ENCODE data around the gene INKA1. TPM values are rescaled to one million over a fixed set of nuclear protein-coding genes. Genes with fewer than 3 reads are reported as not detected.
"Not testable (repeated sequence)": the region's sequence is repeated elsewhere in the genome, so short reads cannot be mapped to it uniquely, and the experiment has no call there.

Gene INKA1
- total RNA-seq, 1 experiment from 2014 or later: 4.1 TPM

DNA sequence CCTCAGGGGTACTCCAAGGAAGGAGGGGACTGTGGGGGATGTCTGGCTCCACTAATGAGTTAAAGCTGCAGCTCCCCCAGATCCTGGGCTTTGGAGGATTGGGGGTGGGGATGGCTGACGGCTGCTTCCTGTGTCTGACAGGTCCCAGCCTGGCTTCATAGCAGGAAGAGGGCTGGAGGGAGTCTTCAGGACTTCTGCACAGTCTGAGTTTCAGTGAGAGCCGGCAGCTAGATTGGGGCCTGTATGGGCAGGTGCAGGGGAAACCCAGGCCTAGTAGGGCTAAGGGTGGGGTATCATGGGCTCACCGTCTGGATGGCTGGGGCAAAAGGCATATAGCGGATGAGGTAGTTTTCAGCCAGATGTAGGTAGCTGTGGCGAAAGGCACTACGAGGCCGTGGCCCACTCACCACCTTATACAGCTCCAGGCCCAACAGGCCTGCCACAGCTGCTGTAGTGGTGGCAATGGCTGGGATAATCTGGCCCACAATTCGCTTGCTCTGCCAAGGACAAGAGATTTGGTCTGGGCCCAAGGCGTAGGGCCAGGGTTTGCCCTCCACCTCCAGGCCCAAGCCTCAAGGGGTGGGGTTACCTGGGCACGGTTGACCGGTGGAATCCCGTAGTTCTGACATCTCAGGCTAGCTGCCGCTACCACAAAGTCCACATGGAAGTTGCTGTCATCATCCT, 4.5 kb downstream of the INKA1 start:
- DNase-seq (ENCODE audit: low read depth): no peak

DNA sequence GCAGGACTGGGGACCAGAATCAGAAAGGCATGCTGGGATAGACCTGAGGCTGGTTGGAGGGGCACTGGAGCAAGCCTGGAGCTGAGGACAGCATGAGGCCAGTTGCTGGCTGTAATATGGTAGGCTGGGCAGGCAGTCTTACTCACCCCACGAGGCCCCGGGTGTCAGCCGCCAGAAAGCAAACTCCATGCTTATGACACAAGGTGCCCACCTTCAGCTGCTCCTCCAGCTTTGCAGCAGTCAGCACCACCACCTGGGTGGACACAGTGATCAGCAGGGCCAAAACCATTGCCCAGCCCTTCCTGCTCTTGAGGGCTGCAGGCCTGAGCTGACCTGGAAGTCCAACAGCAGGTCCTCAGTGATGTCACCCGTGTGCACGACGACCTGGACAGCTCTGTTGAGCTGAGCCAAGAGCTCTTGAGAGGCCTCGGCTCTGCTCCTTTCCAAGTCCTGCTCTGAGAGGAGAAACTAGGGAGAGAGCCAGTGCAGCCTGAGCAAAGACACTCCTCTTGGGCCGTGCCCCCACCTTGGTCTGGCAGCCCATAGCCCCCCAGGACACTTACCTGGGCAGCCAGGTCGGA, 9.9 kb downstream of the INKA1 start:
- no peak for DNase-seq (ENCODE audit: low read depth)

DNA sequence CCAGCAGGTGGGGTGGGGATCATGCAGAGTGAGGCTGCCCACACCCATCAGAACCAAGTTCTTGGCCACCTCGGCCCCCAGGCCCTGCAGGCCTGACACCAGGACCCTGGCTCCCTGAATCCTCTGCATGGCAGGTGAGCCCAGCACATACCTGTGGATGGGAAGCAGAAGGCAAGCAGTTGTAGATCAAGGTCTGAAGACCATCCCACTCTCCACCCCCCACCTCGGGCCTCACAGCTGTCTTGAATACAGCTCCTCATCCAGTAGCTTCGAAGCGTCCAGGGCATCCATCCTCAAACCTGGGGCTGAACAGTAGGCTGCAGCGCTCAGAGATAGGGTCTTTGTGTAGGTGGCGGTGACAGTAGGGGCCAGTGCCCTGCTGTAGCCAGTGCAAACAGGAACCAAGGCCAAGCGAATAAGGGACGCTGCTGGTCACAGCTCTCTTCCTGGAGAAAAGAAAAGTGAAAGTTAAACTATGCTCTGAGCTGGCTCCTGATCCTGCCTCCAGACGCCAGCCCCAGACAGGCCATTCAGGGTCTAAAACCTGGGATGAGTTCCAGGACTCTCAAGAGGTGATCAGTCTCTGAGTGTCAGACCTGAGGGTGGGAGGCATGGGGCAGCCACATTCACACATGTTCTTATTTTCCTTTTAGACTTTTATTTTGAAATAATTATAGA, 10.6 kb downstream of the INKA1 start, which contains the start of gene UBA7:
Gene UBA7 (minus strand): TSS at position 457 of the 678 bp plus-strand sequence. CDS start 166 bp downstream, at position 291.
- peak; percentile 88 for DNase-seq (ENCODE audit: low read depth)

DNA sequence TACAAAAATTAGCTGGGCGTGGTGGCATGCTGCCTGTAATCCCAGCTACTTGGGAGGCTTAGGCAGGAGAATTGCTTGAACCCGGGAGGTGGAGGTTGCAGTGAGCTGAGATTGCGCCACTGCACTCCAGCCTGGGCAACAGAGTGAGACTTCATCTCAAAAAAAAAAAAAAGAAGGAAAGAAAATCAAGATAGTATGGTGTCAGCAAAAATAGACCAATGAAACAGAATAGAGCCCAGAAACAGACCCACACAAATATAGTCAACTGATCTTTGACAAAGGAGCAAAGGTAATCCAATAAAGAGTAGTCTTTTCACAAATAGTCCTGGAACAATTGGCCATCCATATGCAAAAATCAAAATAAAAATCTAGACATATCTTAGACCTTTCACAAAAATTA, 20.1 kb downstream of the INKA1 start:
- not testable (repeated sequence) for DNase-seq (ENCODE audit: low read depth)

DNA sequence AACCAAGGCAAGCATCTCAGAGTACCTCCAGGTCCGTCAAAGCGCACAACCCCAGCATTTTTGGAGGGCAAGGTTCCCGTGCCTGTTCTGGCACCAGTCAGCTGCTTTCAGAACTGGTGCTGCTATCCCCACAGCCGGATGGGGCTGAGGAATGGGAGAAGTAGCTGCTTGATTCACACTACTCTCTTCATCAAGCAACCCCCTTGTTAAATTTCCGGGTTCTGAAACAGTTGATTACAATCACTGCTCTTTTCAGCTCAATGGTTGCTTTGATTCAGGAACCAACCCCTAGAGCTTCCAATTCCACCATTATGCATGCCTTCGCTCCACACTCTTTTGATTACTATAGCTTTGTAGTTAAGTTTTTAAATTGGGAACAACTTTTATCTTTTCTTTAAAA, 23.0 kb downstream of the INKA1 start:
- DNase-seq (ENCODE audit: low read depth): peak; percentile 8

DNA sequence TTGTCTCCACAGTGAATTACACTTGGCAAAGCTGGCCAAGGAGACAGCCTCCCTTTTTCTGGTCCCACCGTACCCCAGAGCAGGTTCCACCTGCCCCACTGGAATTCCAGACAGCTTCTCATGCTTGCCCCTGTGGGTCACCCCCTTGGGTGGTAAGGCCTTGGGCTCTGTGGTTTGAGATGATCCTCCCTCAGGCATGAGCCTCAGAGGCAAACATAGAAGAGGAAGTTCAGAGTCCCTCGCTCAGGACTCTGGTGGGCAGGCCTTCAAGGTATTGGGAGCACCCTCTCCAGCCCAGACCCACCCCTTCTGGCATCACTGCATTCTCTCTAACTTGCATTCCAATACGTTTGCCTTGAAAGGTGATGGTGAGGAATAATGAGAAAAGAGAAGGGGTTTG, 28.3 kb downstream of the INKA1 start:
- no peak for DNase-seq (ENCODE audit: low read depth)

DNA sequence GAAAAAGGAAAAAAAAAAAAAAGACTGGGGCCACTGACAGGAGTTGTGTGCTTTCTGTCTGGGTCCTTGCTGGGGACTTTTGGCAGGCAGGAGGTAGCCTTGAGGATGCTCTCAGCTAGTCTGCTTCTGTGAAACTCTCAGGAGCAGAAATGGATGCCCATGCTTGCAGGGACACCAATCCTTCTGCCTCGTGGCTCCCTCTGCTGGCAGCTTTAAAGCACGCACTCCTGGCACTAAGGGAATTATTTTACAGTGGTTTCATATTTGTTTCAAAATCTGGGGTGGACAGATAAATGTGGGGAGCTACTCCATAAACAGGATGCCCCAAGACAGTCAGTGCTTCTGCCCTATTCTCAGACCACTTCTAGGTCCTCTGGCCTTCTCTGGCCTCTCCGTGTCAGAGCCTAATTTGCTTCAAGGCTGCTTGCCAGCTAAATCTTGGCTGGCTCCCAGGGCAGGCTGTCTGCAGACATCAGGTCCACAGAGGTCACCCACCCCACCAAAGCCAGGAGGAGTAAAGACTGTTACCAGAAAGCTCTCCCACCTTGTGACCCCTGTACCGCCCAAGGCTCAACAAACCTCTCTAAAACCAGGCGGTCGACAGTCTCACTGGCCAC, 36.2 kb downstream of the INKA1 start:
- peak; percentile 69 for DNase-seq (ENCODE audit: low read depth)

DNA sequence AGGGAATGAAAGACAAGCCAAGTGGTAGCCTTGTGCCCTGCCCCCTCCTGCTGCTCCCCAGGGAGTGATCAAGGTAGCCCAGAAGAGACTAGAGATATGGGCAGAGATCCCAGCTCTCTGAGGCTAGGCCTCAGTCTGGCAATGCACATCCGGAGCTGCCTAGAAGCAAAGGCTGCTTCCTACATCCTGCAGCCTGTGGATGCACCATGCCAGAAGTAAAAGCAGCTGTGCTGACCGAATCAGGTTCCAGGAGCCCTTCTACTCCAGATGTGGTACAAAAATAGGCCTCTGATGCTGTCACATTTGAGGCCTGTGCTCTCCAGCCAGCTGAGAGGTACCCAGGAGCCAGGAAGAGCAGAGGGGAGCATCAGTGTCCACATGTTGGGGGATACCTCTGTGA, 37.3 kb downstream of the INKA1 start:
- no peak for DNase-seq (ENCODE audit: low read depth)

DNA sequence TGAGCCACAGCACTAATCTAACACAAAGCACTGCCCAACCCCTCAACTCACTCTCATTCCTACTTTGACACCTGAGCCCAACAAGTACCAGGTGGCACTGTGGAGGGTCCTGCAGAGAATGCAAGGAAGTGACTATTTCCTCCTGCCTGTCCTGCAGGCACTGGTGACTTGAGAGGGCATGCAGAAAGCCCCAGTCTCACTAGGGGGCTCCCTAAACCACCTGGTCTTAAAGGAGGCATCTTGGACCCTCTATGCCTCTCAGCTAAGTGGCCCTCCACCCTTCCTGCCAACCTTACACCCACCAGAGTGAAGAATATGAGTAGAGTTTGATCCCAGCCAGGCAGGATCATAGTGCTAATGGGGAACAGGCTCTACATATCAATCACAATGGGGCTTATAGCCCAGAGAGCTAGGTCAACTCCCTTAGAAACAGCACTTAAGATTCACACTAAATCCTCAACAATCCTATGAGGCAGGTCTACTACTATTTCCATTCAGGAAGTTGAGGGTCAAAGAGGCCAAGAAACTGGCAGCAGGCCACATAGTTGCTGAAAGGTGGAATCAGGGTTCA, 38.1 kb downstream of the INKA1 start:
- DNase-seq (ENCODE audit: low read depth): peak; percentile 23

DNA sequence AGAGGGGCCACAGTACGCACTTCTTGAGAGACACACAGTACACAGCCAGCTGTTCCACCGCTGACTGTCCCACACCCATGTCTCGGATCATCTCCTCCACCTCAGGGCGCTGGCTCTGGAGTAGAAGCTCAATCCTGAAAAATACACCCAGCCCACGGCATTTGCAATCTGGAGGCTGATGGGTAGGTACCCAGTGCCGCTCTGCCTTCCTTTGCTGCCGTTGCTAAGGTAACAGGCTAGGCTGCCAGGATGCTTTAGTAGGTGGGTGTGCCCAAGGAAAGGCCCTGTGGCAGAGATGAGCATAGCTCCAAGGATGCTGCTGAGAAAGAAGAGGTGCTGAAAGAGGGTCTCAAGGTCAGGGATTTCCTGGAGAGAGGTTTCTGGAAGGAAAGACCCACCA, 38.7 kb downstream of the INKA1 start:
- DNase-seq (ENCODE audit: low read depth): no peak

DNA sequence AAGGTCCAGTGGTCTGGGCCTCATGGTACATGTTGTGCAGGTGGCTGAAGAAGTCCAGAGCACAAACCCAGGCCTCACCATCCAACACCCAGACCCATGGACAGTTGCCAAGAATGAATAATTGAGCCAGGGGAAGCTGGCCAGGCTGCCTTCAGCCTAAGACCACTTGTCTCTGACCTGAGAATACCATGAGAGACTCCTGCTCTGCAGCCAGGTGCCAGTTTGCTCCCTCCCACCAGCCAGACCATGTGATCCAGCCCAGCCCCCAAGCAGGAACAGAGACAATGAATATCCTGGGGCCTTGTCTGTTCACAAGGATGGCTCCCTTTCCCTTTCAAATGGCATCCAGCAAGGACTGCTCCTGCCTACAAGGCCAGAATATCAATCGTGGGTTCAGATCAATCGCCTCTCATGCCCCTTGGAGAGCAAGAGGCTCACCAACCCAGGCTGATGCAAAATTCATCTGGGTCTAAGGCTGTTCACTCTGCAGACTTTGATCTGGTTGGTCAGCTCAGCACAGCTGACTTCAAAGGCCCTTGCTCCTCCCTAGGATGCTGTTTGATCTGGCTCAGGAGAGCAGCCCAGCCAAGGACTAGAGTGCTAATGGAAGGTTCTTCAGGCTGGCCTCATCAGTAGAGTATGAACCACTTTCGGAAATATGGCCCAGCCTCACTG, 39.9 kb downstream of the INKA1 start:
- no peak for DNase-seq (ENCODE audit: low read depth)

DNA sequence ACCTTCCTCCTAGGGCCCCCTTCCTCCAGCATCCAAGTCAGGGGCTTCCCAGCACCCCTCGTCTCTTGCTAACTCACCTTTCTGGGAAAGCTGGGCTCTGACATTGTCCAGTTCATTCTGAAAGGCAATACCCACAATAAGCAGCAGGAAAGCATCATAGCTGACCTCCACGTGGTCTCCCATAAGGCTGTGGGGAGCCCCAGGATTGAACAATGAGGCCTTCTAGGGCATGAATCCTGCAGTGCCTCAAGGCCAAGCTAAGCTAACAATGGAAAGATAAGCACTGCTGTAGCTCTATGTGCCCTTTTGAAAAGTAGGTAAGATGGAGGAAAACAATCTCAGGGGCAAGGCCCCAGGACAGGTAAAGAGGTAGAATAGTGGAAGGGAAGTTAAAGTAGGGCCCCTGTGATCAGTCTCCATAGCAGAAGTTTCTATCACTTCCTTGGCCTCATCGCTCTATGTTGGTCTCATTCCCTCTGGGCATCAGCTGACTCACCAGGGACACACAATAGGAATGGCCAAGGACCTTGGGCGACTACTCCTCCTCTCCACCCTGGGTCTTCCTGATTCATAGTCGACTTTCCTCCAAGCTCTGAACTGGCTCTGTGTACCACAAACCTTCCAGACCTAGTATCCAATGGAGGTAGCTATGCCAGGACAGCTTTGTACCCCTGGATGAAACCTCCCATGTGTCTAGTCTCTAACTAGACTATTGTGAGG, 41.6 kb downstream of the INKA1 start:
- DNase-seq (ENCODE audit: low read depth): peak; percentile 21

DNA sequence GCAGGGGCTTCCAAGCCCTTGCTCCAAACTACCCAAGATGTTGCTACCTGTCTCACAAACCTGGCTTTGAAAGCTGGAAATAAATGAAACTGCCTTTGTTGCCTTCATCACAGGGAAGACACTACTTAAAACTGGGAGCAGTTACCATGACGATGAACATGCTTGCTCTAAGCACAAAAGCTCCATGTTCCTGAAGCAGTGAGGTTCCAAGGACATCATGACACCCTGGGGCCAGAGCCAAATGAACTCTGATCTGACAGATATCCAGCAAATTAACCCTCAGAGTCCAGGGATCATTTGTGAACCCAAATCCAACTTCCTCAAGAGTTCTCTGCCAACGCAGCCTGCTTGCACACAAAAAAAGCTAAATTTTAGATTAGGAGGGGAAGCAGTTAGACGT, 42.6 kb downstream of the INKA1 start:
- DNase-seq (ENCODE audit: low read depth): no peak

Other genes starting within 250 kb of the INKA1 start
- gene BSN, start 248.8 kb upstream of the INKA1 start, total RNA-seq (2014; rRNA removed; shearing (Covaris generic)): under 0.01 and 0.10 TPM in 2 replicates
- 103 and 108 TPM in 2 replicates for gene APEH, start 128.9 kb upstream of the INKA1 start, total RNA-seq (2014; rRNA removed; shearing (Covaris generic))
- gene MST1, start 113.8 kb upstream of the INKA1 start, total RNA-seq (2014; rRNA removed; shearing (Covaris generic)): 0.88 and 3.4 TPM in 2 replicates
- 11.0 and 17.4 TPM in 2 replicates for gene RNF123, start 113.7 kb upstream of the INKA1 start, total RNA-seq (2014; rRNA removed; shearing (Covaris generic))
- gene AMIGO3, start 83.6 kb upstream of the INKA1 start, total RNA-seq (2014; rRNA removed; shearing (Covaris generic)): 1.1 and 4.3 TPM in 2 replicates
- gene GMPPB, start 79.3 kb upstream of the INKA1 start, total RNA-seq (2014; rRNA removed; shearing (Covaris generic)): 28.5 and 49.1 TPM in 2 replicates
- gene IP6K1, start 16.7 kb upstream of the INKA1 start, total RNA-seq (2014; rRNA removed; shearing (Covaris generic)): 26.4 and 32.5 TPM in 2 replicates
- gene CDHR4, start 3.4 kb upstream of the INKA1 start, total RNA-seq (2014; rRNA removed; shearing (Covaris generic)): not detected in 2 replicates
- 22.3 and 27.2 TPM in 2 replicates for gene UBA7, start 10.7 kb downstream of the INKA1 start, total RNA-seq (2014; rRNA removed; shearing (Covaris generic))
- gene TRAIP, start 53.3 kb downstream of the INKA1 start, total RNA-seq (2014; rRNA removed; shearing (Covaris generic)): 13.5 and 15.0 TPM in 2 replicates
- not detected in 2 replicates for gene CAMKV, start 66.6 kb downstream of the INKA1 start, total RNA-seq (2014; rRNA removed; shearing (Covaris generic))
- 0.29 and 0.36 TPM in 2 replicates for gene MST1R, start 100.6 kb downstream of the INKA1 start, total RNA-seq (2014; rRNA removed; shearing (Covaris generic))
- gene MON1A, start 126.5 kb downstream of the INKA1 start, total RNA-seq (2014; rRNA removed; shearing (Covaris generic)): 12.6 and 16.3 TPM in 2 replicates
- gene RBM6, start 136.9 kb downstream of the INKA1 start, total RNA-seq (2014; rRNA removed; shearing (Covaris generic)): 38.0 and 38.9 TPM in 2 replicates

Measured in RPMI7951 (cell line).